ENCODE measurements around the gene NFIA. TPM values are rescaled to one million over a fixed set of nuclear protein-coding genes. Genes with fewer than 3 reads are reported as not detected.

NFIA gene
- total RNA-seq, 2 experiments from 2014 or later: 0.80 to 5.4 TPM

GRCh38 chr1:61133335-61134019 lies 51.1 kb downstream of the NFIA start:
- Mint-ChIP-seq H3K36me3 (peaks cover 4% of the 10 kb centered on the region), H3K9me3 (ENCODE audit: low read depth) (no peaks in the 10 kb centered on the region), H3K4me1 (peaks cover 11% of the 10 kb centered on the region), H3K27ac (no peak overlapping the region), H3K4me3 (no peak overlapping the region), H3K27me3 (no peaks in the 10 kb centered on the region)
- CTCF ChIA-PET: no interaction called here
- DNase-seq (no peak), ATAC-seq (no peak)

- Mint-ChIP-seq H3K9me3 (ENCODE audit: low read depth) (no peaks in the 10 kb centered on the region), H3K27ac (no peak overlapping the region), H3K4me1 (peaks cover 11% of the 10 kb centered on the region), H3K36me3 (peaks cover 2% of the 10 kb centered on the region), H3K27me3 (no peaks in the 10 kb centered on the region), H3K4me3 (no peak overlapping the region)
- no peak for DNase-seq
- no peak for ATAC-seq
- CTCF ChIA-PET: no interaction called here
These were observed 52.9 kb downstream of the NFIA start for GRCh38 chr1:61135291-61135690.

GRCh38 chr1:61138305-61138704 lies 55.9 kb downstream of the NFIA start:
- CTCF ChIA-PET: no interaction called here
- Mint-ChIP-seq H3K4me1 (peaks cover 12% of the 10 kb centered on the region), H3K27me3 (no peaks in the 10 kb centered on the region), H3K4me3 (no peak overlapping the region), H3K36me3 (no peaks in the 10 kb centered on the region), H3K27ac (no peak overlapping the region), H3K9me3 (ENCODE audit: low read depth) (no peaks in the 10 kb centered on the region)
- no peak for DNase-seq
- ATAC-seq: no peak

- no peak for ATAC-seq
- CTCF ChIA-PET: interaction anchor here (0.8 kb wide), 2 partner anchors 8 to 18 kb away, joined by 3 read pairs; no protein-coding TSS in a partner anchor
- no peak for DNase-seq
- H3K9me3 Mint-ChIP-seq (ENCODE audit: low read depth): no peaks in the 10 kb centered on the region
- no peaks in the 10 kb centered on the region for H3K36me3 Mint-ChIP-seq
- no peak overlapping the region for H3K27ac Mint-ChIP-seq
- H3K4me1 Mint-ChIP-seq: peaks cover 12% of the 10 kb centered on the region
- H3K27me3 Mint-ChIP-seq: no peaks in the 10 kb centered on the region
- no peak overlapping the region for H3K4me3 Mint-ChIP-seq
These were observed 56.8 kb downstream of the NFIA start for GRCh38 chr1:61138921-61139774.

GRCh38 chr1:61139775-61140549 lies 57.6 kb downstream of the NFIA start:
- CTCF ChIA-PET: interaction anchor here (0.8 to 1.2 kb wide), 3 partner anchors 9 to 90 kb away, joined by 3 read pairs; no protein-coding TSS in a partner anchor
- ATAC-seq (no peak), DNase-seq (no peak)
- no peaks in the 10 kb centered on the region for H3K27me3 Mint-ChIP-seq
- no peaks in the 10 kb centered on the region for H3K36me3 Mint-ChIP-seq
- no peak overlapping the region for H3K4me3 Mint-ChIP-seq
- H3K27ac Mint-ChIP-seq: no peak overlapping the region
- H3K9me3 Mint-ChIP-seq (ENCODE audit: low read depth): no peaks in the 10 kb centered on the region
- H3K4me1 Mint-ChIP-seq: peaks cover 12% of the 10 kb centered on the region

GRCh38 chr1:61140778-61141177 lies 58.4 kb downstream of the NFIA start:
- CTCF ChIA-PET: interaction anchor here (1.1 to 1.2 kb wide), 2 partner anchors 25 to 91 kb away, joined by 3 read pairs; no protein-coding TSS in a partner anchor
- Mint-ChIP-seq H3K9me3 (ENCODE audit: low read depth) (no peaks in the 10 kb centered on the region), H3K36me3 (no peaks in the 10 kb centered on the region), H3K27me3 (no peaks in the 10 kb centered on the region), H3K27ac (no peak overlapping the region), H3K4me3 (no peak overlapping the region), H3K4me1 (peaks cover 12% of the 10 kb centered on the region)
- ATAC-seq (no peak), DNase-seq (no peak)

- DNase-seq (no peak), ATAC-seq (no peak)
- CTCF ChIA-PET: interaction anchor here (1.1 to 1.2 kb wide), 2 partner anchors 24 to 92 kb away, joined by 3 read pairs; no protein-coding TSS in a partner anchor
- Mint-ChIP-seq H3K36me3 (no peaks in the 10 kb centered on the region), H3K4me1 (peaks cover 12% of the 10 kb centered on the region), H3K4me3 (no peak overlapping the region), H3K27ac (no peak overlapping the region), H3K27me3 (no peaks in the 10 kb centered on the region), H3K9me3 (ENCODE audit: low read depth) (no peaks in the 10 kb centered on the region)
These were observed 59.1 kb downstream of the NFIA start for GRCh38 chr1:61141288-61142042.

- H3K27ac Mint-ChIP-seq: no peak overlapping the region
- ATAC-seq: no peak
These were observed 59.7 kb downstream of the NFIA start for GRCh38 chr1:61142043-61142440.

GRCh38 chr1:61142726-61143500 lies 60.6 kb downstream of the NFIA start:
- CTCF ChIA-PET: no interaction called here
- H3K36me3 Mint-ChIP-seq: no peaks in the 10 kb centered on the region
- no peak overlapping the region for H3K27ac Mint-ChIP-seq
- no peaks in the 10 kb centered on the region for H3K27me3 Mint-ChIP-seq
- H3K4me1 Mint-ChIP-seq: peaks cover 12% of the 10 kb centered on the region
- no peaks in the 10 kb centered on the region for H3K9me3 Mint-ChIP-seq (ENCODE audit: low read depth)
- H3K4me3 Mint-ChIP-seq: no peak overlapping the region
- ATAC-seq (no peak), DNase-seq (no peak)

More at GRCh38 chr1:61142043-61142440, 59.7 kb downstream of the NFIA start:
- CTCF ChIA-PET: no interaction called here
- Mint-ChIP-seq H3K4me3 (no peak overlapping the region), H3K9me3 (ENCODE audit: low read depth) (no peaks in the 10 kb centered on the region), H3K27me3 (no peaks in the 10 kb centered on the region), H3K4me1 (peaks cover 12% of the 10 kb centered on the region), H3K36me3 (no peaks in the 10 kb centered on the region)
- no peak for DNase-seq

- Mint-ChIP-seq H3K27ac (no peak overlapping the region), H3K27me3 (no peaks in the 10 kb centered on the region), H3K4me1 (peaks cover 12% of the 10 kb centered on the region), H3K9me3 (ENCODE audit: low read depth) (no peaks in the 10 kb centered on the region), H3K36me3 (no peaks in the 10 kb centered on the region), H3K4me3 (no peak overlapping the region)
- DNase-seq (no peak), ATAC-seq (no peak)
- CTCF ChIA-PET: interaction anchor here (1.3 kb wide), 1 partner anchor 309 kb away, joined by 3 read pairs; no protein-coding TSS in a partner anchor
These were observed 61.6 kb downstream of the NFIA start for GRCh38 chr1:61143821-61144424.

GRCh38 chr1:61149010-61149860 lies 66.9 kb downstream of the NFIA start:
- H3K27me3 Mint-ChIP-seq: peaks cover 5% of the 10 kb centered on the region
- H3K36me3 Mint-ChIP-seq: no peaks in the 10 kb centered on the region
- H3K27ac Mint-ChIP-seq: no peak overlapping the region
- no peaks in the 10 kb centered on the region for H3K9me3 Mint-ChIP-seq (ENCODE audit: low read depth)
- H3K4me3 Mint-ChIP-seq: no peak overlapping the region
- DNase-seq: no peak
- CTCF ChIA-PET: interaction anchor here (1.1 kb wide), 1 partner anchor 28 kb away, joined by 3 read pairs; no protein-coding TSS in a partner anchor
- H3K4me1 Mint-ChIP-seq: no peaks in the 10 kb centered on the region
- ATAC-seq: no peak

All from activated CD8-positive, alpha-beta memory T cell treated with anti-CD3 and anti-CD28 coated beads, Interleukin-2, amount 10 ng/mL, durations not matched to agents 7 days and 5 days (primary cell).